Upper lobe of left lung (tissue), 6 donors: ENCODE data around the gene HECTD4. TPM values are rescaled to one million over a fixed set of nuclear protein-coding genes. Genes with fewer than 3 reads are reported as not detected.

ENCODE experiments used
- ATAC-seq, 2 donors: fragments of 200-7000 bp; cut with Tn5 transposase; one replicate each; pipeline ENCODE4 v1.9.1; 2022; ENCODE audit warnings: mild to moderate bottlenecking in 2 of 2, moderate library complexity in 2 of 2; ENCODE audit not compliant: low FRiP score in 2 of 2
- DNase-seq, 2 donors: peaks; one replicate each; pipeline ENCODE4 v3.0.0-alpha.2; 2019 to 2020
- H3K27ac ChIP-seq, 4 donors: fragments of 200-600 bp; sonication (generic); one replicate each; pipeline ENCODE4 v1.5.1; 2016 to 2019
- H3K27me3 ChIP-seq, 4 donors: fragments of 200-600 bp; sonication (generic); one replicate each; pipeline ENCODE4 v1.5.1; 2017 to 2019
- H3K36me3 ChIP-seq, 4 donors: fragments of 200-600 bp; sonication (generic); one replicate each; pipeline ENCODE4 v1.5.1; 2016 to 2019
- H3K4me1 ChIP-seq, 4 donors: fragments of 200-600 bp; sonication (generic); one replicate each; pipeline ENCODE4 v1.5.1; 2018 to 2019
- H3K4me3 ChIP-seq, 4 donors: fragments of 200-600 bp; sonication (generic); one replicate each; pipeline ENCODE4 v1.5.1; 2017 to 2019; ENCODE audit warnings: mild to moderate bottlenecking in 2 of 4, moderate library complexity in 1 of 4
- H3K9me3 ChIP-seq, 4 donors: fragments of 200-600 bp; sonication (generic); one replicate each; pipeline ENCODE4 v1.5.1; 2018 to 2019
- EP300 ChIP-seq, 4 donors: sonication (generic); formaldehyde crosslinking; IDR thresholded peaks; one replicate each; pipeline ENCODE4 v1.5.1; 2017; ENCODE audit warnings: antibody characterized with exemption in 4 of 4, control low read depth in 2 of 4
- POLR2A ChIP-seq, 4 donors: fragments of 450-650 bp; IDR thresholded peaks; one replicate each; pipeline ENCODE4 v1.5.1; 2016 to 2017; ENCODE audit warnings: antibody characterized with exemption in 4 of 4, mild to moderate bottlenecking in 2 of 4
- POLR2AphosphoS5 ChIP-seq, 2 donors: sonication (generic); formaldehyde crosslinking; IDR thresholded peaks; one replicate each; pipeline ENCODE4 v1.5.1; 2017; ENCODE audit warnings: antibody characterized with exemption in 2 of 2
- WGBS, 2 donors: methylation state at CpG; one replicate each; pipeline ENCODE4 v1.1.5; 2017 to 2018; 5-methylcytosine and 5-hydroxymethylcytosine counted together
- total RNA-seq, 6 donors: library from RNA; depleted of rRNA in 4 of 6; stranded (reverse); fragments of >200 nt in 4 of 6; gene quantifications; one replicate each; pipeline versions ENCODE4 v1.1.0 to v1.2.1, GENCODE V29; 2016 to 2021
- TF ChIP-seq, protein P1 (sequence below), 6 experiments: fragments of 450-650 bp in 4 of 6; fragments of 200-600 bp in 2 of 6; sonication (generic) in 2 of 6; IDR thresholded peaks; one replicate each; pipeline ENCODE4 v1.5.1; 2016 to 2019; ENCODE audit warnings: antibody characterized with exemption in 6 of 6
- donor health status: DM: no; HTN: no; CAD: no; lungs with moderate emphysema.
- donor health status: DM: no; HTN: yes; CAD: no; lungs with severe emphysema.

HECTD4 gene
- total RNA-seq, 6 donors from 2014 or later: 34.1 to 196 (median 50.0) TPM

DNA sequence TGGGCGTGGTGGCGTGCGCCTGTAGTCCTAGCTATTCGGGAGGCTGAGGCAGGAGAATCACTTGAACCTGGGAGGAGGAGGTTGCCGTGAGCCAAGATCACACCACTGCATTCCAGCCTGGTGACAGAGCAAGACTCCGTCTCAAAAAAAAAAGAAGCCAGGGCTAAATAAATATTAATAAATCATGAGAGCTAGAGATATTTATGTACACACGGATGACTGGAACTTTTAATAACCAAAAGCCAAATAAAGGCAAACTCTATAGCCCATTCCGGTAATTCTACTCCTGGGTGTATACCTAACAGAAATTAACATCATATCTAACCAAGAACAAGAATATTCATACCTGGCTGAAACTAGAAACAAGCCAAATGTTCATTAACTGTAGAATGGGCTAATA lies 264.5 kb downstream of the HECTD4 start:
- peak in 1 of 2 donors; percentile 23 for DNase-seq
- Histone ChIP-seq H3K27ac (peak overlapping the region in 1 of 4 donors; percentile 80), H3K4me1 (peaks cover 21 to 27% (median 24%) of the 10 kb centered on the region in 4 donors)

DNA sequence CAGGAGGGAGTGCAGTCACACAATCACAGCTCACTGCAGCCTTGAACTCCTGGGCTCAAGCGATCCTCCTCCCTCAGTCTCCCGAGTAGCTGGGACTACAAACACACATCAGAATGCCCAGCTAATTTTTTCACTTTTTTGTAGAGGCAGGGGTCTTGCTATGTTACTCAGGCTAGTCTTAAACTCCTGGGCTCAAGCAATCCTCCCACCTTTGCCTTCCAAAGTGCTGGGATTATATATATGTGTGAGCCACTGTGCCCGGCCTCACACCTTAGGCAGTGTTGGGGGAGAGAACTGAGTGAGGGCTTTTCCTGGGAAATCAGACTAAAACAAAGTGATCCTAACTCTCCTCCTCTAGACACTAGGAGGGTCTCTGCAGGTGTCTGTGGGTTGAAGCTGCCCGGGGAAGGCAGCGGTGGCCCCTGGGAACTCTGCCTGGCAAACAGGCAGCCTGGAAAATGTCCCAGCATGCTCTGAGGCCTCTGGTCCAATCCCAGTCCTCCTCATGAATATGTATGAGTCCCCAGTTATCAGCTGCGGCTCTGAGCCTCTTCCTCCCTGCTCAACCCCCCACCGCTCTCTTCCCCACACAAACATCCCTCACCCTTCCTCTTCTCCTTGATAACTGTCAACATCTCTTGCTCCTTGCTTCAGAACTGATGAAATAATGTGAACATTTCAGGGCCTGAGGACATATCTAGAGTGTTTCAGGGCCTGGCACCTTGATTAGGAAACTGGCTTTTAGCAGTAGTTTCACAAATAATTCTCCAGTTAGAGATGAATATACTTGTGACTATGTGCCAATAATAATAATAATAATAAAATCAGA lies 265.8 kb downstream of the HECTD4 start:
- peak; percentile 23 to 29 for TF ChIP-seq POLR2AphosphoS5 (IDR thresholded peaks at IDR 0.05)
- peak in 2 of 4 donors; percentile 32 to 49 for TF ChIP-seq POLR2A (IDR thresholded peaks at IDR 0.05)
- TF ChIP-seq, protein P1, sequence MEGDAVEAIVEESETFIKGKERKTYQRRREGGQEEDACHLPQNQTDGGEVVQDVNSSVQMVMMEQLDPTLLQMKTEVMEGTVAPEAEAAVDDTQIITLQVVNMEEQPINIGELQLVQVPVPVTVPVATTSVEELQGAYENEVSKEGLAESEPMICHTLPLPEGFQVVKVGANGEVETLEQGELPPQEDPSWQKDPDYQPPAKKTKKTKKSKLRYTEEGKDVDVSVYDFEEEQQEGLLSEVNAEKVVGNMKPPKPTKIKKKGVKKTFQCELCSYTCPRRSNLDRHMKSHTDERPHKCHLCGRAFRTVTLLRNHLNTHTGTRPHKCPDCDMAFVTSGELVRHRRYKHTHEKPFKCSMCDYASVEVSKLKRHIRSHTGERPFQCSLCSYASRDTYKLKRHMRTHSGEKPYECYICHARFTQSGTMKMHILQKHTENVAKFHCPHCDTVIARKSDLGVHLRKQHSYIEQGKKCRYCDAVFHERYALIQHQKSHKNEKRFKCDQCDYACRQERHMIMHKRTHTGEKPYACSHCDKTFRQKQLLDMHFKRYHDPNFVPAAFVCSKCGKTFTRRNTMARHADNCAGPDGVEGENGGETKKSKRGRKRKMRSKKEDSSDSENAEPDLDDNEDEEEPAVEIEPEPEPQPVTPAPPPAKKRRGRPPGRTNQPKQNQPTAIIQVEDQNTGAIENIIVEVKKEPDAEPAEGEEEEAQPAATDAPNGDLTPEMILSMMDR (IDR thresholded peaks at IDR 0.05): no peak
- peak in 1 of 2 donors; percentile 84 for DNase-seq
- H3K4me1 ChIP-seq: peaks cover 13 to 21% (median 17%) of the 10 kb centered on the region in 4 donors
- H3K36me3 ChIP-seq: no peaks in the 10 kb centered on the region
- 38 to 53% methylated on average over 7 of the region's 7 CpGs for WGBS, 2 donors
- H3K27me3 ChIP-seq: no peaks in the 10 kb centered on the region
- H3K4me3 ChIP-seq: peak overlapping the region in 1 of 4 donors; percentile 2
- H3K27ac ChIP-seq: peak overlapping the region; percentile 55 to 85 (median 80)
- peak; percentile 87 to 89 for ATAC-seq
- H3K9me3 ChIP-seq: no peaks in the 10 kb centered on the region

More for the DNA sequence above, 264.5 kb downstream of the HECTD4 start:
- WGBS, 2 donors: 77 to 78% methylated on average over 8 of the region's 8 CpGs
- no peak for ATAC-seq
- Histone ChIP-seq H3K4me3 (no peak overlapping the region), H3K27me3 (no peaks in the 10 kb centered on the region), H3K9me3 (no peaks in the 10 kb centered on the region), H3K36me3 (no peaks in the 10 kb centered on the region)
- TF ChIP-seq POLR2AphosphoS5 (IDR thresholded peaks at IDR 0.05): no peak
- no peak for TF ChIP-seq POLR2A (IDR thresholded peaks at IDR 0.05)
- TF ChIP-seq EP300 (IDR thresholded peaks at IDR 0.05): no peak
- TF ChIP-seq, protein P1 (IDR thresholded peaks at IDR 0.05): no peak

DNA sequence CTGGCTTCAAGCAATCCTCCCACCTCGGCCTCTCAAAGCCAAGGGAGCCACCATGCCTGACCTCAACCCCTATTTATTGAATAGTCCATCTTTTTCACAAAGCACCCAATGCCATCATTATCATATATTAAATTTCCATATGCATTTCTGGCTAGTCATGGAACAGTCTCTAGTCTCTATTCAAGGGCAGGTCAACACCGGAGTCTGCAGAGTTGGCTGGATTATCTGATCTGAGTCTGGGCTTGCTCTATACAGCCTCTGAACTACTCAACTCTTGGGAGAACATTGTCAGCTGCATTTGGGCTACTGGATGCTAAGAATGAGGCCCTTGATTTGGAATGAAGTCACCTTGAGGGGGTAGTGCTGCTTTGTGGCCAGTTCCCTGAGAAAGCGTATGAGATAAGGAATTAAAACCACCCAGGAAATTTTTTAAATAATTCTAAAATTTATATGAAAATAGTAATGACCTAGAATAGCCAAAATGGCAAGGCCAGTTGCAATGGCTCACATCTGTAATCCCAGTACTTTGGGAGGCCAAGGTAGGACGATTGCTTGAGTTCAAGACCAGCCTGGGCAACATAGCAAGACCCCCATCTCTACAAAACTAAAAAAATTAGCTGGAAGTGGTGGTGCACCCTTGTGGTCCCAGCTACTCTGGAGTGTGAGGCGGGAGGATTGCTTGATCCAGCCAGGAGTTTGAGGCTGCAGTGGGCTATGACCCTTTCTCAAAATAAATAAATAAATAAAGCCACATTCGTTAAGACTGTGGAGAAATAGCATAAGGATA lies 266.8 kb downstream of the HECTD4 start:
- Histone ChIP-seq H3K4me3 (no peak overlapping the region), H3K4me1 (peaks cover 13 to 21% (median 18%) of the 10 kb centered on the region in 4 donors), H3K36me3 (no peaks in the 10 kb centered on the region), H3K9me3 (no peaks in the 10 kb centered on the region), H3K27ac (no peak overlapping the region), H3K27me3 (no peaks in the 10 kb centered on the region)
- WGBS, 2 donors: 91 to 92% methylated on average over 6 of the region's 6 CpGs
- peak in 1 of 2 donors; percentile 6 for DNase-seq
- no peak for ATAC-seq
- TF ChIP-seq, protein P1 (IDR thresholded peaks at IDR 0.05): no peak
- TF ChIP-seq EP300 (IDR thresholded peaks at IDR 0.05): no peak
- TF ChIP-seq POLR2AphosphoS5 (IDR thresholded peaks at IDR 0.05): no peak
- TF ChIP-seq POLR2A (IDR thresholded peaks at IDR 0.05): no peak

DNA sequence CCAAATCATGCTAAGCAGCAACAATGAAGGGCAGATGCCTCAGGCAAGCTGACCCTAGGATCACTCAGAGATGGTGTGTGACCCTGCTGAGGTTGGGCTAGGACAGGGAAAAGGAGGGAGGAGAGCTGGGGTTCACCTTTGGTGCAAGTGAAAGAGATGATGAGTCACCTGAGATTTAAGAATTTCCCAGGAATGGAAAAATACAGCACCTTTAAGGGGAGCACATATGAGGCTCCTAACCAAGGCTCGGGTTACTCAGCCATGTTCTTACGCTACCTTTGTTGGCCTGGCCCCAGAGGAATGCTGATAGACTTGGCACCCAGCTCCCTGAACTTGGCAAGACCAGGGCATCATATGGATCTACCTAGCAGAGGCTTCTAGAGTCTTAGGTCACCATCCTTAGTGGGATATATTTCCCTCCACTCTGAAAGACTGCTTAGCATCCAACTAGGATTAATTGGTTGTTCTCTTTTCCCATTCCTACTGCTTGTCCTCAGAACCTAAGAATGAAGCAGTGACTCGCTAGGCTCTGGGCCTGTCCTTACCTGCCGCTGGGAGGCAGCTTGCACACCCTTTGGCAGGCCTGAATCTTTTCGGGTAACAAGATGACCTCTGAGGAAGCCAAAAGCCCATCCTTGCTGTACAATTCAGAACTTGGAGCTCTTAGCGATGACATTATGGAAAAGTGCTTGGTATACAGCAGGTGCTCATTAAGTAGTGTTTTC lies 269.7 kb downstream of the HECTD4 start:
- Histone ChIP-seq H3K27me3 (no peaks in the 10 kb centered on the region), H3K4me1 (peaks cover 22 to 37% (median 24%) of the 10 kb centered on the region in 4 donors), H3K4me3 (no peak overlapping the region), H3K36me3 (no peaks in the 10 kb centered on the region), H3K9me3 (no peaks in the 10 kb centered on the region), H3K27ac (peak overlapping the region in 3 of 4 donors; percentile 27 to 43 (median 28))
- 75 to 92% methylated on average over 6 of the region's 6 CpGs for WGBS, 2 donors
- TF ChIP-seq POLR2A (IDR thresholded peaks at IDR 0.05) (no peak), EP300 (IDR thresholded peaks at IDR 0.05) (peak in 1 of 4 donors; percentile 3)
- ATAC-seq (peak in 1 of 2 donors; percentile 39), DNase-seq (peak in 1 of 2 donors; percentile 80)
